DLD1 (cell line): ENCODE measurements around the gene SLC6A5.

Experiments
- in situ Hi-C: cut with HindIII; loops from 2 replicates; pipeline ENCODE4 v1.10.0; 2017; ENCODE audit warnings: low sequenced_read_pairs

The SLC6A5 gene

DNA sequence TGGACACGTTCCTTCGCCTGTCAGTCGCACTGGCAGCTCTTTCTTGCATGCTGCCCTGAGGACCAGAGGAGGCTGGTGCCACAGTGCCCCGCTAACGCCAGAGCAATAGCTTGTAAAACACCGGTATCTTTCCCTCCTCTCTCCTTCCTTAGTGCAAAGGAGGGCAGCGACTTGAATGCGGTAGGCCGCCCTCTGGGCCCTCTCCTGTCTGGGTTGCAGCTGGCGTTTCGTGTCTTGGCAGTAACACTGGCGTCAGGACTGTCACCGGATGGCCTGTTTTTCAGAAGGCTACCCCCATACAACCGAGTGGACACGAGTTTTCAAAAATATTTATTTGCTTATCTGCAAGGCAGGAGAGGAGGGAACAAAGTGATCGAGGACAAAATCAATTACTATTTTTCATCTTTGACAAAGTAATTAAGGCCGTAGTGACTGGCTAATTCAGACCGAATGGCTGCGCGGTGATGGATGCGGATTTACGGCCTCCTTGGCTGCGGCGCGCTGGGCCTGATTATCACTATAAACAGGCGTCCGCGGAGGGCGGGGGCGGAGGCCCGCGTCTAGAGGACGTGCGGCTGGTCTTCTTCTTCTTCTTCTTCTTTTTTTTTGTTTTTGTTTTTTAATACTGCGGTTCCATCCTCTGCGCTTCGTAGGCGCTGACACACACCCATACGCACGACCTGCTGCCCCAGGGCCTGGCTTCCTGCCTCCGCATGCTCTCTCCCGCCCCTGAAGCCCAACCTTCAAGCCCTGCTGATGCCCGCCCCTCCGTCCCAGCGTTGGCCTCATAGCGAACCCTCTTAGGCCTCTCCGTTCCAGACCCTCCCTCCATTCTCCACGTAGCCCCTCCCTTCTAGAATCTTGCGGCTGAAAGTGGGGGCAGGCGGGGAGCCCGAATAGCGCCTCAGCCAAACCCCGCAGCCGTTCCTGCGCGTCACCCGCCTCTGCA, 2.9 kb upstream of the SLC6A5 start:
- in situ Hi-C loops: no loop called here

DNA sequence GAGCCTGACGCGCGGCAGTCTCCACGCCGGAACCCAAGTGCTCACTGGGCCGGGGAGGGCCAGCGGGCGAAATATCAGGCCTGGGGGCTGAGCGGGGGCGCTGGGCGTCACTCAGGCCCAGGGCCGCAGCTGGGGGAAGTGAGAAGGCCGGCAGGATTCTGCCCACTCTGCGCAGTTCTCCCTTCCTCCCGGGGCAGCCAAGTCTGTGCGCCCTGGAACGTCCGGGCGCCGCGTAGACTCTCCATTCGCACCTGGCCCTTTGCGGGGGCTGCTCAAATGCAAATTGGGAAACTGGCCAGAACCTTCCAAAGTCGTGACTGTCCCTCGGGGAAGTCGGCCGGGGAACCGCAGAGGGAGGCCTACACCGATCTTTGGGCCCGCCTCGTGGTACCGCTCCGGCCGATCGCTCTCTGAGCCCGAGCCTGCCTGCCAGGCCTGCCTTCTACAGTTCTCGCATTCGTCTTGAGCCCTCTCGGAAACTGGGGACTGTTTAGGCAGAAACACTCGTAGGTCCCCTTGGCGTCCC, 2.2 kb upstream of the SLC6A5 start:
- in situ Hi-C loops: no loop called here

DNA sequence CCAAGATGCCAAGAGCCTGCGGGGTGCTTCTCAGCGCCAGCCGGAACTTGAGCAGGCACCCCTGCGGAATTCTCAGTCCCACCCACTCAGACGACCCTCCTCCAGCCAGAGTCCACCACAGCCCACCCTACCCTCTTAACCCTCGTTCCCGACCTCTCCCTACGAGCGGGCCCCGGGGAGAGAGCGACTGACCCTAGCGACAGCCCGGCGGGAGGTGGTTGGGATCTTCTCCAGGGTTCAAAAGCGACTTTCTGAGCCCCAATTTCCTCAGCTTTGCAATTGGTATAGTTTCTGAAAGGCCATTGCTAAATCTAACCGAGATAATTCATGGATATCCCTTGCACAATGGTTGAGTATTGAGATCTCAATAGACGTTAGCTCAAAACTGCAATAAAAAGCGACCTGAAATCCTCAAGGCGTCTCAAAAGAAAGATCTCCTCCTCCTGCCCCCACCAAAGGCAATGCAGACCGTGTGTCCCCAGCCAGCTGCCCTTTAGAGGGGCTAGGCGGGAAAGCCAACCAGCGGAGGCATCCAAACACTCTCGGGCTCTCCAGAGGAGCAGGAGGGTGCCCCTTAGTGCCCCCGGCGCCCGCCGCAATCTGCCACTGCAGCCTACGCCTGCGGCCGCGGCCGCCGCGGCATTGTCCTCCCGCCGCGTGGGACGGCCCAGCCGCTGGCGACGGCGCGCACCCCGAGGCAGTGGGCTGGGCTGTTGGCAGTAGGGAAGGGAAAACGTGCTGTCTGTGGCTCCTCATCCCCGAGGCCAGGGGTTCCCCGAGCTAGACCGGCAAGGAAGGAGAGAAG, 1.5 kb upstream of the SLC6A5 start:
- in situ Hi-C loops: no loop called here

DNA sequence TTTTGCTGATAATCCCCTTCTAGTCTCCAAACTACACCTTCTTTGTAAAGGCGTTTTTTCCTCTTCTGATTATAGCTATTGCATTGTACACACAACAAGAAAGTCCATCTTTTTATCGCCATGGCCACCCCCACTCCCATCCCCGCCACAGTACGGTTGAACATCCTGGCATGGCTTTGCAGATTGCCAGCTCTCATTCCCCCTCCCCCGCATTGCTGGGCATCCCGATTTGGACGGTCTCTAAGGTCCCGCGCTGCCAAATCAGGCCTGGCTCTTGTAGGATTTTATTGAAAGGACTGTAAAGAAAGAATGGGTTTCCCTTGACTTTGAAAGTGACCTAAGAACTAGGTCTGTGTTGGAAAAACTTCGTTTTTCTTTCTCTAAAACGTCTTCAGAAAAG, 916 bp upstream of the SLC6A5 start:
- in situ Hi-C loops: no loop called here

DNA sequence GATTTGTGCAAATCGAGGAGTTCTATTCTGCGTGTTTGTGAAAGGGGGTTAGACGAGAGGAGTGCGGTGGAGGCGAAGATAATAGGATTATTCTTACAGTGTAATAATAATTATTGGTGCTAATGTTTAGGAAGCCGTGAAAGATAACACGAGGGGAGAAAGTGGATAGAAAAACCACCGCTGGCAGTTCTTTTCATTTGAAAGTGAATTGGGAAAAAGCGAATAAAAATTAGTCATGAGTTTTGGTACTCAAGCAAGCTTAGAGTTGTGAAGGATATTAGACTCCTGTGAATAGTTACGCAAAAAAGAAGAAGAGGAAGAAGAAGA, 575 bp downstream of the SLC6A5 start:
- in situ Hi-C loops: loop anchor here (25.0 kb wide), 1 partner anchor 213 kb away; the partner anchor contains the start of gene PRMT3

DNA sequence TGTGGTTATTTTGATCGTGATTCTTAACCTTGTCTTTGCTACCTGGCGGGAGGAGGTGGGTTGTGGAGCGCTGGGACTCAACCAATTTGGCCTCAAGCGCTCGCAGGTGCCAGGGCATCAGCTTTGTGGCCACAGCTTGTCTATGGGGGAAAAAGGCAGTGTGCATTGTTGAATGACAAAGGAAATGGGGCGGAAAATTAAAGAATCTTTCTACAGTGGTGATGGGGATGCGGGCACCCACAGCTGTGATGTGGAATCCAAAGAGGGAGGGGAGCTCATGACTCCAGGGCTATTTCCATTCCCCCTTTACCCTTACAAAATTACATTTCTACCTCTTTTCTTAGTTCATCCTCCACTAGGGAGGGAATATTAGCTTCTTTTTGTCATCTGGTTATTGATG, 1.1 kb downstream of the SLC6A5 start:
- in situ Hi-C loops: loop anchor here (25.0 kb wide), 1 partner anchor 213 kb away; the partner anchor contains the start of gene PRMT3

DNA sequence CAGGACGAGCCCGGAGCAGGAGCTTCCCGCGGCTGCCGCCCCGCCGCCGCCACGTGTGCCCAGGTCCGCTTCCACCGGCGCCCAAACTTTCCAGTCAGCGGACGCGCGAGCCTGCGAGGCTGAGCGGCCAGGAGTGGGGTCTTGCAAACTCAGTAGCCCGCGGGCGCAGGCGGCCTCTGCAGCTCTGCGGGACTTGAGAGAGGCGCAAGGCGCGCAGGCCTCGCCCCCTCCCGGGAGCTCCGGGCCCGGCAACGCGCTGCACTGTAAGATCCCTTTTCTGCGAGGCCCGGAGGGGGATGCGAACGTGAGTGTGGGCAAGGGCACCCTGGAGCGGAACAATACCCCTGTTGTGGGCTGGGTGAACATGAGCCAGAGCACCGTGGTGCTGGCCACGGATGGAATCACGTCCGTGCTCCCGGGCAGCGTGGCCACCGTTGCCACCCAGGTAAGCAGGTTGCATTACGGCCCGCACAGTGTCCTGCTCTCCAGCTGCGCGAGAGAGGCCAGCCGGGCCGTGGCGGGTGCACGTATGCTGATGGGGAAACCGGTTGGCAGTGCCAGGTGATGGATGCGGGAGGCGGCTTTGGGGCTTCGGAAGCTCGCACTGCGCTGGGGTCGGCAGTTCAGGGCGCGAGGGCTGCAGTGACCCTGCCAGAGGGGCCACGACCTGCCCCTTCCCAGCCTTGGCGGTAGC, 2.0 kb downstream of the SLC6A5 start:
- in situ Hi-C loops: loop anchor here (25.0 kb wide), 1 partner anchor 214 kb away; the partner anchor contains the start of gene PRMT3

DNA sequence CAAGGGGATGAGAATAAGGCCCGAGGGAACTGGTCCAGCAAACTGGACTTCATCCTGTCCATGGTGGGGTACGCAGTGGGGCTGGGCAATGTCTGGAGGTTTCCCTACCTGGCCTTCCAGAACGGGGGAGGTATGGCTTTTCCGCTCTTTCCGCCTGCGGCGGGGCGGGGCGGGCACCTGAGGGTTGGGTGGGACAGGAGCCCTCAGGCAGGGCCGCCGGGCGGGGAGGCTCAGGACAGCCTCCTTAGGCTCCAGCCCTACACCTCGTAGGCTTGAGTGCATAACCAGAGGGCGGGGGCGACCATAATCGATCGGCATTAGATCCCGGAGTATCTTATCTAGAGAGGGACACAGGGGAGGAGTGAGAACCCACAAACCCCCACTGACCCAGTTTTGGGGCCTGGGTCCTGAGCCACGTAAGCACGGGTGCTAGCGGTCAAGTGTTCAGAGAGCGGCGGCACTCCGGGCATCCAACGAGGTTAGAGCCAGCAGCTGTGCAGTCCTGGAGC, 4.9 kb downstream of the SLC6A5 start:
- in situ Hi-C loops: loop anchor here (25.0 kb wide), 1 partner anchor 217 kb away; the partner anchor contains the start of gene PRMT3

DNA sequence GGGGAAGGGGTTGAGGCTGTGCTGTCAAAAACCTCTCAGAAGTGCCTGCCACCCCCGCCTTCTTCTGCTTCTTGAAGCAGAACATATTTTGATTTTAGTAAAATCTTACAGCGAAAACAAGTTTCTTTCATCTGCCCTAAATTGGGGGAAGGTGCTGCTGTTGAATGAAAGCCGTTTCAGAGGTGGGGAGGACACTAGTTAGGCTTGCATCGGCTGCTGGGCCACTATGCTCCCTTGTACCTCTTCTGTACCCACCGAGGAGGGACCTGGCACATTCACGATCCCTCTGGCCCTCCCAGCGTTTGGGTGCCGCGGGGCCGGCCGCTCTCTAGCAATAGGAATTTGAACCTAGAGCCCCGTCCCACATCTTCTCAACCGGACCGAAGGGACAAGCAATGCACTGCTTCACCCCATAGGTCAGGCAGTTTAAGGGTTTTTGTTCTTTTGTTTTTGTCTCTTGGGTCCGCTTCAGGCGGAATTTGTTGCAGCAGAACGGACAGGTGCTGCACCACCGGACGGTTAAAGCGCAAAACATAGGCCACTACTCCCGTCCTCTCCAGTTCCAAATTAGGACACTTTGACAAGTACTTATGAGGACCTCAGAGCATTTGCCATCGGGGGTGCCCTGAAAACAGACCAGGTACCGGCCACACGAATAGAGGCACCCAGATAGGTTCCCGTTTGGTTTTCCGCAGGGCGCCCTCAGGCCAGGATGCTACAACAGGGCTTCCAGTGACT, 5.6 kb downstream of the SLC6A5 start:
- in situ Hi-C loops: loop anchor here (25.0 kb wide), 1 partner anchor 218 kb away; the partner anchor contains the start of gene PRMT3

DNA sequence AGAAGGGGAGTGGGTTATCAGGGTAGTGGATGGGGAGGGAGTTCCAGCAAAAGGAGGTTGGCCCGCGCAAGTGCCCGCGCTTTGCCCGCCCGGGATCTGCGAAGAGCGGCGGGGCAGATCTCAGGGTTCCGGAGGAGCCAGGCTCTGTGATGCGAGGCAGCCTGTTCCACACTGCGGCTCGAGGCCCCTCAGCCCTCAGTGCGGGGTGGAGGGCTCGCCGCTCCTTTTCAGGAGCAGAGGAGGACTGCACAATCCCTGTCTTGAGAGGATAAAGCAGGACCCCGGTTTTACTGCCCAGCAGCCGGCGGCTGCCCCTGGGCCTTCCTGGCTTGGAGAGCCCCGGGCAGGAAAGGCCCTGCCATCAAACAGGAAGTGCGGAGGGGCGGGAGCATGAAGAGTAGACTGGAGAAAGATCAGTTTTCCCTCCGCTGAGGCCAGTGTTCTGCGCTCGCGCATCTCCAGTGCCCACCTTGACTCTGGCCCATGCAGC, 6.2 kb downstream of the SLC6A5 start:
- in situ Hi-C loops: loop anchor here (25.0 kb wide), 1 partner anchor 218 kb away; the partner anchor contains the start of gene PRMT3

DNA sequence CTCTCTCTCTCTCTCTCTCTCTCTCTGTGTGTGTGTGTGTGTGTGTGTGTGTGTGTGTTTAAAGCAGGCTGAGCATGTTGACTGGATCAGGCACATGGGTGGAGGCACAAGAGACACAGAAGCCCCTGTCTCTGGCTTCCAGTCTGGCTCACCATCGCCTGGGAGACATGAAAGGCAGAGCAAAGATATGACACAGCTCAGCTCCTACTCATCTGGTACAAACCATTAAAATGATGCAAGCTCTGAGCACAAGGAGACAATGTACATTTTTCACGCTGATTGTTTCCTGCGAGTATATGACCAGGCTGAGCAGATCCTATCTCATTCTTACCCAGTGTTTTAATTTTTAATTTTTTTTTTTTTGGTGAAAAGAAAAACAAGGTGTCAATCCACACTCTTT, 9.5 kb downstream of the SLC6A5 start:
- in situ Hi-C loops: loop anchor here (25.0 kb wide), 1 partner anchor 222 kb away; the partner anchor contains the start of gene PRMT3

DNA sequence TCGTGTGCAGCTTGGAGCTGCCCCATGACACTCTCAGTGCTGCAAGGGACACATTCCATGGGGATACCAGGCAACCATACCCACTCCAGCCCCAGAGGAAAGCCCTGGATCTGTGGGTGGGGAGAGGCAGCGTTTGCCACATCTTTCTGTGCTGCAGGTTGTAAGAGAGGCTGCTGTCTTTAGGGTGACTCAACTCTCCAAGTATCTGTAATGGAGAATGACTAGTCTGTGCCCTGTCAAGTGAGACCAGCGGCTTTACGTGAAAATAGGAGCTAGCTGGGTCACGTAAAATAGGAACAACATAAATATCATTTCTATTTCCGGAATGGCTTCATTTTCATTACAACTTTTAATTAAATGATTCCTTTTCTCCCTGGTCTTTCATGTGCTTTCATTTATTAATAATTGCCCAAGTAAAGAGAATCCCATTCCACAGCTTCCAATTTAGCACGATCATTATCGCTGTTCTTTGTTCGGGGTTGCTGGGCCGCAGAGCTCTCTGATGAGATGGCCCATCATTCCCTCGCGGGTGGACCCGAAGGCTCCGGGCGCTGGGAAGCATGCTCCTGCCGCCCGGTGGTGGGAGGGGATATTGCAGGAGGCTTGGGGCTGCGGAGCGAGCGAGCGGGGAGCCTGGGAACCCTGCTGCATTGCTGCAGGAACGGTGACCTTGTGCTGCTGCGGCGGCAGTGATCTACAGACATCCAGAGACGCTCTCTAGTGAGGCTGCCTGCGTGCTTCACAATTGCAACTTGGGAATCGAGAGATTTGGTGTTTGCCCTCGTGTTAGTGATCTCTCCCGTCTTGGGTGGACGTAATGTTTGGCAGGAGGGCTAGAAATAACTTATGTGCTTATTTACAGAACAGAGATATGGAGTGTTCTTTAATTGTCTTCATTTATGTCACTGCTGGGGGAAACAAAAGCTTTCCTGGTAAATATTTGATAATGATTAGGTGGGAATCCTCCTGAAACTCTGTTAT, 10.6 kb downstream of the SLC6A5 start:
- in situ Hi-C loops: loop anchor here (25.0 kb wide), 1 partner anchor 223 kb away; the partner anchor contains the start of gene PRMT3

DNA sequence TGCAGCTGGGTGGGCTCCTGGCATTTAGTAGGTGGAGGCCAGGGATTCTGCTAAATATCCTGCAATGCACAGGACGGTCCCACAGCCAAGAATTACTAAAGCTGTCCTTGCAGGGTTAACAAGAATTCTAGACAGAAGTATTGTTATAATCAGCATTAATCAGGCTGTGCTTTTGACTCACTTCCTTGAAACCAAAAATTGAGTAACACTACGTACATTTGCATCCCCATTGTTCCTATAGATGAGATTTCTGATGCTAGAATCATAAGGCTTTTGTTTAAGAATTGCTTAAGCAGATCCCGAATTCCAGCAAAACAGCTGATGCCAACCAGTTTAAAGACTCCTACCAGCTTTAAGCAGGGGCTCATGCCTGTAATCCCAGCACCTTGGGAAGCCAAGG, 11.4 kb downstream of the SLC6A5 start:
- in situ Hi-C loops: loop anchor here (25.0 kb wide), 1 partner anchor 224 kb away; the partner anchor contains the start of gene PRMT3

DNA sequence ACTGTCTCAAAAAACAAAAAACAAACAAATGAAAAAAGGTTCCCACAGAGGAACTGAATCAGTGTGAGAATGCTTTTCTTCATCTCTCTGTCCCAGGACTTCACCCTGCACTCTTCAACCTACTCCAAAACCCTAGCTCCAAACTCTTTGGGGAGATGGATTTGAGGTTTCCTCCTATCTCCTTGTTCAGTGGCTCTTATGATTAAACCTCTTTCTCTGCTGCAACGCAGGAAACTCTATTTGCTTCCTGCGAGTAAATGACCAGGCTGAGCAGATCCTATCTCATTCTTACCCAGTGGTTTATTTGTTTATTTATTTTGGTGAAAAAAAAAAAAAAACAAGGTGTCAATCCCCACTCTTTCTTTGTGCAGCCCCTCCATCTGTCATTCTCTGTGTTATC, 12.0 kb downstream of the SLC6A5 start:
- in situ Hi-C loops: loop anchor here (25.0 kb wide), 1 partner anchor 224 kb away; the partner anchor contains the start of gene PRMT3

DNA sequence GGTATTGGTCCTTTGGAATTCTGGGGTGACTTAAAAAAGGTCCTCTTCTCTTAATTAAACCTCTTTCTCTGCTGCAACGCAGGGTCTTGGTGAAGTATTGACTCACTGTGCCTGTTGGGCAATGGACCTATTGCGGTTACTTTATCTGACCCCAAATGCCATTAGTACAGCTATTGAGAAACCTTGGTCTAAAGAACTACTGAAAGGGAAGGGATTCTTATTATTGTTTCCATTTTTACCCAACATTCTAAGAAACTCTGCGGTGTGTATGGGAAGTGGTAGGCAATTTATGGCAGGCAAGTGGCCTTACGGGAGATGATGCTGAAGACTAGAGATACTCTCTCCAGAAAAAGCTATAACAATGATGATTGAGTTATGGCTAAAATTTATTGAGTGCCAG, 12.5 kb downstream of the SLC6A5 start:
- in situ Hi-C loops: loop anchor here (25.0 kb wide), 1 partner anchor 225 kb away; the partner anchor contains the start of gene PRMT3

DNA sequence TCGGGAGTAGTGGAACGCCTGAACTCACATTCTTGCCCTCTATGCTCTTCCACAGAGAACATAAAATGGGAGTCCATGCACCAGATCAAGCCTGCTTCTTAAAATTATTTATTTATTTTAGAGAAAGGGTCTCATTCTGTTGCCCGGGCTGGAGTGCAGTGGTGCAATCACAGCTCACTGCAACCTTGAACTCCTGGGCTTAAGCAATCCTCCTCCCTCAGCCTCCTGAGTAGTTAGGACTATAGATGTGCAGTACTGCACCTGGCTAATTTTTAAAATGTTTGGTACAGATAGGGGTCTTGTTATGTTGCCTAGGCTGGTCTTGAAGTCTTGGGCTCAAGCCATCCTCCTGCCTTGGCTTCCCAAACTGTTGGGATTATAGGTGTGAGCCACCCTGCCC, 13.0 kb downstream of the SLC6A5 start:
- in situ Hi-C loops: loop anchor here (25.0 kb wide), 1 partner anchor 225 kb away; the partner anchor contains the start of gene PRMT3

DNA sequence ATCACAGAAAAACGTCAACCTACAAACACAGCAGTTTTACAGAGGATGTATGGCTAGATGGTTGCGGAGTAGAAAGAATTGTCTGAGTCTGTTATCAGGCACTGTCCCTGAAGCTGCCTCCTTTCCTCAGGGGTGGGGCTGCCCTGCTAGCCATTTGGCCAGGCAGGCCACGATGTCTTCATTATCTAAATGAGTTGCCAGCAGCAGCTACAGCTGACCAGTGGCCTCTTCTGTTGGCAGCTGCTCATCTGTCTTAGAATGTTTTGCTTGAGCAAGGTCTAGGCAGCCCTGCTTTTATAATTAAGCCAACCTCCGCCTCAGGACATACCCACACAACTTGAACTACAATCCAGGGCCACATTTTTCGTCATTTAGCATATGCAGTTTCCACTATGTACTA, 17.5 kb downstream of the SLC6A5 start:
- in situ Hi-C loops: loop anchor here (25.0 kb wide), 1 partner anchor 230 kb away; the partner anchor contains the start of gene PRMT3
